GM21576 (cell line): ENCODE data around the gene ATP5ME.
"Not testable (repeated sequence)": the region's sequence is repeated elsewhere in the genome, so short reads cannot be mapped to it uniquely, and the experiment has no call there.

Experiments used
- ATAC-seq: cut with Tn5 transposase; IDR thresholded peaks from one replicate; pipeline ENCODE4 v1.9.1; 2021; ENCODE audit warnings: mild to moderate bottlenecking, moderate library complexity; ENCODE audit not compliant: unreplicated experiment

Gene ATP5ME

DNA sequence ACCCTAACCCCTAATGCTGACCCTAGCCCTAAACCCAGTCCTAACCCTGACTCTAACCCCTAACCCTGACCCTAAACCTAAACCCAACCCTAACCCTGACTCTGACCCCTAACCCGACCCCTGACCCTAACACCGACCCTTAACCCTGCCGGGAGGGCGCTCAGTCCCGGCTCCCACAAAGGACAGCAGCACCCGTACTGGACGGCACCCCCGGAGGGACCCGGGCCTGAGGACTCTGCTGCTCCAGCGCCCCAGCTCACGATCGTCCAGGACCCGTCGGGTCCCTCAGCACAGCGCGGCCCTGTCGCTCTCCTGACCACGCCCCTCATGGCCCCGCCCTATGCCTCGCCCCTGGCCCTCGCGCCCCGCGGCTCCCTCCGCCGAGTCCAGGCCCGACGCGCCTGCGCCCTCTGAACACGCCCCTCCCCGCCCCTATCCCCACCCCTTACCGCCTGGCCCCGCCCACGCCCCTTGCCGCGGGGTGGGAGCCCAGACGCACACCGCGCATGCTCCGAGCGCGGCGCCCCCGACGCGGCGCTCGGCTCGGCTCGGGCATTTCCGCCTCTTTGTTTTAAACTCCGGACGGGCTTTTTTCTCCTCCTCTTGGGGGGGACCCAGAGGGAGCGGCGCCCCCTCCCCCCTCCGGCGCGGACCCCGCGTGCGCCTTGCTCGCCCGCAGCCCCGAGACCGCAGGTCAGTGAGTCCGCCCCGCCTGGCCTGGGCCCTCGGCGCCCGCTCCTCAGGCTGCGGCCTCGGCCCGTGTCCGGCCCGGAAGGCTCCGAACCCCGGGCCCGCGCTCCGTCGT lies 31.4 kb upstream of the ATP5ME start, which contains the start of gene PCGF3:
Gene PCGF3, plus strand, starts transcription at position 555 of the 805 bp plus-strand sequence. CDS start 27,849 bp downstream, outside the sequence.
- peak; percentile 92 for ATAC-seq

DNA sequence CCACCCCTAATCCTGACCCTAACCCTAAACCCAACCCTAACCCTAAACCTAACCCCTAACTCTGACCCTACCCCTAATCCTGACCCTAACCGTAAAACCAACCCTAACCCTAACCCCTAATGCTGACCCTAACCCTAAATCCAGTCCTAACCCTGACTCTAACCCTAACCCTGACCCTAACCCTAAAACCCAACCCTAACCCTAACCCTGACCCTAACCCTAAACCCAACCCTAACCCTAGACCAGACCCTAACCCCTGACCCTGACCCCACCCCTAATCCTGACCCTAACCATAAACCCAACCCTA lies 30.8 kb upstream of the ATP5ME start:
- no peak for ATAC-seq

- ATAC-seq: no peak
These were observed 30.3 kb upstream of the ATP5ME start for GRCh38 chr4:704198-704891.

- ATAC-seq: no peak
These were observed 29.5 kb upstream of the ATP5ME start for GRCh38 chr4:703336-704197.

GRCh38 chr4:702618-703048 lies 28.6 kb upstream of the ATP5ME start:
- no peak for ATAC-seq

DNA sequence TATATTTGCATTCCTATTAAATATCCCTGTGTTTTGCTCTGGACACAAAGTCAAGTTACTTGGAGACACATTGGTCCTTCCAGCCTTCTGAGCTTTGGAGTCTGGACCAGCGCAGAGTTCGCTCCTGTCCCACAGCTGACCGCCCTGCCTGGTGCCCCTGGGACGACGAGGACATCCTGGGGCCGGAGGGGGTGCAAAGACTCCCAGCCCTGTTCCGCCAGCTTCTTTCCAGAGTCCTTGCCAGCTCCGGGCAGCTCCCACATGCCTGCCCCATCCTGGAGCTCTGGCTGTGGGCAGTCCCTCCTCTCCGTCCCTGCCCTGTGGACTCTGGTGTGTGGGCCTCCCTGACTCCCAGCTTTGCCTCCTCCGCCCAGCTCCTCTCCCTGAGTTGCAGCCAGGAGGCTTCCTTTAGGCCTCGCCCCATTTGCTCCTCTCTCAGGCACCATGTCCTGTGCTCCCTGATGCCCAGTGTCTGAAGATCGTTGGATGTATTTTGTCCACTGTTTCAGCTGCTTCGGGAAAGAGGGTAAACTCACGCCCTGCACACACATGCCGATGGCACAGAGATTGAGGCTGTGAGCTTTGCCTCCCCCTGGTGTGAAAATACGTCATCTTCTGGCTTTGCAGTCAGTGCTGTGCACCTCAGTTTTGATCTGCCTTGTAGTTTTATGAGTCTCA lies 26.6 kb upstream of the ATP5ME start:
- ATAC-seq: no peak

DNA sequence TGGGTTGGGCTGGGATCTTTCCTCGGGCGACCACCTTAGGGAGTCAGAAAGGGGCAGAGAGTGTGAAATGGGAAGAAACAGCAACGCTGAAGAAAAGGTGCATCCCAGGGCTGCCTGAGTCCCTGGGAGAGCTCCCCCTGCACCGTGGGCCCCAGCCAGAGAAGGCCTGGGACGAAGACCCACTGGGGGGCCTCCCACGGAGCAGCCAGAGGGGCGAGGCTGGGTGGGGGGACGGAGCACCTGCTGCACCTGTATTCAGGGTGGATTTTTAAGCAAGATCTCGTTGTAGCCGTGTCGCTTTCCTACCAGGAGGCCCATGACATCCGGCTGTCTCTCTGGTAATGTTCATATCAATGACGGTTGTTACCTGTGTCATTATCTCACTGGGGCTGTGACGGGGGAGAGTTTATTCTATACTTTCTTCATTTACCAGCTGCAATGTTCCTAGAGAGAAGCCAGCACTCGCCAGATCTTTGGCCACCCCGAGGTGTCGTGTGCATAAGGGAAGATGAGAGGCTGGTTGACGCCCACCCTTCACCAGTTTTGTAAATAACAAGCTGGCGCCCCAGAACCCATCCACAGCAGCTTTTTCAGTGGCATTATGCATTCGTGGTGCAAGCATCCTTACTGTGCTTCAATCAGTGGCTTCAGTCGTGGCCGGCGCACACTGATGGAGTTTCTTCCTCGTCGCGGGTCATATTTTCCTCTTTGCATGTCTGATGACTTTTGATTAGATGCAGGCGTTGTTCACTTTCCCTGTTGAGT lies 25.9 kb upstream of the ATP5ME start:
- no peak for ATAC-seq

DNA sequence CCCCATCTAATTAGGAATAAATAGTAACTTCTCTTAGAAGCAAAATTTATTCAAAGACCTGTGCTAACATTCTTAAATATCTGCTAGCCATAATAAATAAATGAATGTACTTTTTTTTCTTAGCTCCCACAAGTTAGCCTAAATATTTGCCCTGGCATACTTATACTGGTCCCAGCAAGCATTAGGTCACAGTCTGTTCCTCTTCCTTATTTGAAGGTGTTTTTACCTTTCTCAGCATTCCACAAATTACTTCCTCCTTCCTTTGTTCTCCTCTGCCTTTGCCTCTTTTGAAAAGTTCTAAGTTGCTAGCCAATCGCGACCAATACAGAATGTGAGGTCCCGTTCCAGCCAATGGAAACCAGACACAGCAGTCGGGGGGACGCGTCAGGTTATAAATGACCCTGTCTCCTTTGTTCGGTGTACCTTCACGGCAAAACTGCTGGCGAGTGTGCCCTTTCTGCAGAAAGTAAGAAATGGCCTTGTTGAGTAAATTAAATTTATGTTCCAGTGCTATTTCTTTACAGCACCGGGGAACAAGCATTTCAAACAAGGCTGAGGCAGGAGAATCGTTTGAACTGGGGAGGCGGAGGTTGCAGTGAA lies 20.4 kb upstream of the ATP5ME start:
- not testable (repeated sequence) for ATAC-seq

- ATAC-seq: no peak
These were observed 18.9 kb upstream of the ATP5ME start for GRCh38 chr4:692771-693554.

GRCh38 chr4:689723-690122 lies 15.6 kb upstream of the ATP5ME start:
- no peak for ATAC-seq

DNA sequence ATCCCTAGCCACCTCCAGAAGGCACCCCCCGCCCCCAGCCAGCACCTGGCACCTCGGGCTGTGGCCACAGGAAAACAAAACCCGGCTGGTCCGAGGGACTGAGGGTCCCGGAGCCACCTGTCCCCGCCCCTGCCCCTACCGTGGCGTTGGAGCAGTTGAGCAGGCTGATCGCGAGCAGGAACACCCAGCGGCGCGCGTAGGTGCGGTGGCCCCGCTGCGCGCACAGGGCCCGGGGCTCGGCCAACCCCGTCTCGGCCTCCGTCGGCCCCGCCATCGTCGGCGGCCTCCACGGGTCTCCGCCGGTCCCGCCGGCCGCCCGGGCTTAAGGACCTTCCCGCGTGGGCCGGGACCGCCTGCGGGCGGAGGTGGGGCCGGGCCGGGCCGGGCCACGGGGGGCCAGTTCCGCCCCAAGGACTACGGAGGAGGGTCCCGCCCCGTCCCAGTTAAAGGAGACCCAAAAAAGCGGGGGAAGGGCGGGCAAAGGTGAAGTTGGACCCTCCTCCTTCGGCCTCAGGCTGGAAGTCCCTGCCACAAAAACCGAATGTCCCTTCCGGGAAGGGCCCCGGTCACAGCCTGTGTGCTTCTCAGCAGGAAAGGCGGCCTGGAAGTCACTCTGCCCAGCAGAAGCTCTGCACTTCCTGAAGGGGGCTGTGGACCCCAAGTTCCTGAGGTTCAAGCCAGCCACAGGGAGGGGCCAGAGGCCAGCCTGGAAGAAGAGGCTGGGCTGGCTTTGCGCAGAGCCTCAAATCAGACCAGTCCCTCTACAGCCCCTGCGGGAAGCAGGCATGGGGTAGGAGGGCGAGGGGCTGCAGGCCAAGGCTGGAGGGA lies 15.0 kb upstream of the ATP5ME start, which contains the start of gene SLC49A3:
Gene SLC49A3, minus strand, starts transcription at position 298 of the 828 bp plus-strand sequence. Its CDS starts 24 bp downstream, at position 274.
- no peak for ATAC-seq

DNA sequence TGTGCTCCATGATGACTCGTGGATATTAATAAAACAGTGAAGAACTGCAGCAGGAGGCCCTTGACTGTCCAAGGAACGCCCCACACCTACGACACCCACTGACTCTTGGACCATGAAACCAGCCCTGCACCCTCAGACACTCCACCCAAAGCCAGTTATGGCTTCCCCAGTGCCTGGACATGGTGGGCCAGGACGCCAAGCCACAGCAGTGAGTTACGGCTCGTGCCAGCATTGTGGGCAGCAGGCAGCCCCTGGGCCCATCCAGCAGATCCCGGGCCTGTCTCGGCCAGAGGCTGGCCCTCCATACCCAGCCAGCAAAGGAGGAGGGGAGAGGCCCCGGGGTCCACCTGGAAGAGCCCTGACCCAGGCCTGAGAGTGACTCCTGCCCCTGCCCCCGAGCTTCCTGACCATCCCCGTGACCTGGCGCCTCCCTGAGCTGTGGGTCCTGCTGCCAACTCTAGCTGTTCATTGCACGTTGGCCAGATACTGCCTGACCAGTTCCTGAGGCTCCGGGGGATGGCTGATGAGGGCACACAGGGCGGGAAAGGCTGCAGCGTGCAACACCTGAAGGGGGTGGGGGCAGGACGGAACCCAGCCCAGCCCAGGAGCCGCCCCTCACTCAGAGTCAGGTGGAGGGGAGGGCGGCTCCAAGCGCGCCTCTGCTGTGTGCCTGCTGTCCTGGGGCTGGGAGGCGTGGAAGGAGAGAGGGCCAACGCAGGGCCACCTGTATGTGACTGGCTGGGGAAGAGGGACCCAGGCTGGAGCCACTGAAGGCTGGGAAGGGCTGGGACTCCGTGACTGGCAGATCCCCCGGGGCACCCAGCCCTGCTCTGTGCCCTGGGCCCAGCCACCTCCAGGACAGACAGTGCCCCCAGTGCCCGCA lies 14.1 kb upstream of the ATP5ME start:
- no peak for ATAC-seq

GRCh38 chr4:687048-687970 lies 13.2 kb upstream of the ATP5ME start:
- no peak for ATAC-seq

- no peak for ATAC-seq
These were observed 12.5 kb upstream of the ATP5ME start for GRCh38 chr4:686413-687040.

DNA sequence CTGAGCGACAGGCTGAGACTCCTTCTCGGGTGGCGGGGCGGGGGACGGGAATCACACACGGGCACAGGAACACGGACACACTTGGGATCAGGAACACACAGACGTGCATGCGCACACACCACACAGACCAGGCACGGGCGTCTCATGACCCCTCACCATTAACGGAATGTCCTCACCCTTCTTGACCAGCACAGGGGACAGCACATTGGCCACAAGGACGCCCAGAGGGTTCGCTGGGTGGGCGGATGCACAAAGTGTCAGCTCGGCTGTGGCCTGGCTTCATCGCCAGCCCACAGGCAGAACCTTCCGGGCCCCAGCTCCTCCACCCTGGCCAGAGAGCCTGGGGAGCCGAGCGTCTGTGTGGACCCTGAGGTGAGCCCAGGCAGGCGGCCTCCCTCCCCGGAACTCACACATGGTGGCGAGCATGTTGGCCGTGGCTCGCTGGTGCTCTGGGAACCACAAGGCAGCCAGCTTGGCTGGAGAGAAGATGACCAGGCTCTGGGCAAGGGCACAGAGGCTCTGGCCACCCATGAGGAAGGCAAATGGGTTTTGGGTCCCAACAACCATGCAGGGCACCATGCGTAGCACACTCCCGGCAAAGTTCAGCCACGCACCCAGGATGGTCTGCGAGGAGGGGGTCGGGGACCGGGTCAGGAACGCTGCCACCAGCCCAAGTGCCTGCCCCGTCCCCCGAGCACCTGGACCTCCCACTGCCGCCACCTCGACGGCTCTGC lies 11.8 kb upstream of the ATP5ME start:
- no peak for ATAC-seq
